ENCODE data around the gene DOCK1.
"Not testable (repeated sequence)": the region's sequence is repeated elsewhere in the genome, so short reads cannot be mapped to it uniquely, and the experiment has no call there.

DOCK1 gene

GRCh38 chr10:126926568-126926967 is 21.3 kb downstream of the DOCK1 start:
- DNase-seq = no peak

- DNase-seq = no peak
Measured at GRCh38 chr10:126927799-126928198, 22.6 kb downstream of the DOCK1 start.

GRCh38 chr10:126928274-126928673 is 23.0 kb downstream of the DOCK1 start:
- no peak for DNase-seq

- DNase-seq = no peak
Measured at GRCh38 chr10:126929391-126929790, 24.2 kb downstream of the DOCK1 start.

GRCh38 chr10:126930131-126930882 is 25.1 kb downstream of the DOCK1 start:
- DNase-seq = no peak

- no peak for DNase-seq
Measured at GRCh38 chr10:126930883-126931503, 25.8 kb downstream of the DOCK1 start.

- no peak for DNase-seq
Measured at GRCh38 chr10:126931544-126931943, 26.3 kb downstream of the DOCK1 start.

- no peak for DNase-seq
Measured at GRCh38 chr10:126932516-126932915, 27.3 kb downstream of the DOCK1 start.

- no peak for DNase-seq
Measured at GRCh38 chr10:126933116-126933515, 27.9 kb downstream of the DOCK1 start.

- DNase-seq = no peak
Measured at GRCh38 chr10:126935263-126935946, 30.2 kb downstream of the DOCK1 start.

GRCh38 chr10:126937026-126937425 is 31.8 kb downstream of the DOCK1 start:
- DNase-seq = no peak

GRCh38 chr10:126938121-126938520 is 32.9 kb downstream of the DOCK1 start:
- DNase-seq = not testable (repeated sequence)

GRCh38 chr10:126939706-126940105 is 34.5 kb downstream of the DOCK1 start:
- DNase-seq = no peak

- DNase-seq = no peak
Measured at GRCh38 chr10:126940670-126941310, 35.6 kb downstream of the DOCK1 start.

GRCh38 chr10:126944191-126944590 is 39.0 kb downstream of the DOCK1 start:
- no peak for DNase-seq

- DNase-seq = no peak
Measured at GRCh38 chr10:126945351-126946030, 40.3 kb downstream of the DOCK1 start.

- no peak for DNase-seq
Measured at GRCh38 chr10:126946746-126947145, 41.5 kb downstream of the DOCK1 start.

- no peak for DNase-seq
Measured at GRCh38 chr10:126948355-126949160, 43.3 kb downstream of the DOCK1 start.

- DNase-seq = no peak
Measured at GRCh38 chr10:126949161-126949503, 43.9 kb downstream of the DOCK1 start.

- DNase-seq = no peak
Measured at GRCh38 chr10:126950401-126951105, 45.3 kb downstream of the DOCK1 start.

- DNase-seq = no peak
Measured at GRCh38 chr10:126953886-126954285, 48.7 kb downstream of the DOCK1 start.

GRCh38 chr10:126955396-126955795 is 50.2 kb downstream of the DOCK1 start:
- DNase-seq = no peak

Data from NK-92 treated with Interleukin-12 subunit alpha and Interleukin-12 subunit beta, amount 100 ng/mL, for 24 hours (cell line).